GM12878 (cell line): ENCODE measurements around the gene GABRA1. TPM values are rescaled to one million over a fixed set of nuclear protein-coding genes. Genes with fewer than 3 reads are reported as not detected.

Source experiments
- ATAC-seq: fragments of 200-7000 bp; cut with Tn5 transposase; 3 replicates; pipeline ENCODE4 v1.9.1; 2020; ENCODE audit warnings: mild to moderate bottlenecking, moderate library complexity
- Bru-seq: library from RNA; stranded (reverse); fragments of 400-500 nt; gene quantifications from one replicate; lab custom pipeline; 2021; lab: Mats Ljungman, UMichigan
- BruChase-seq, 2 experiments: library from RNA; stranded (reverse); fragments of 400-500 nt; gene quantifications; one replicate each; lab custom pipeline; 2021; lab: Mats Ljungman, UMichigan
- BruUV-seq: library from RNA; stranded (reverse); fragments of 400-500 nt; replicated peaks from 2 replicates; lab custom pipeline; 2021; lab: Mats Ljungman, UMichigan
- CTCF ChIA-PET: fragments of 300-600 bp; sonication (Branson Sonifier 250); formaldehyde crosslinking; extraction: SDS; loops from one replicate; lab custom pipeline; 2021; ENCODE audit warnings: inconsistent platforms; lab: Yijun Ruan, JAX
- POLR2A ChIA-PET: fragments of 350-600 bp; formaldehyde crosslinking; extraction: SDS; loops from one replicate; lab custom pipeline; 2021; ENCODE audit warnings: inconsistent platforms; lab: Charles Lee
- RAD21 ChIA-PET: fragments of 300-600 bp; sonication (Branson Sonifier 250); formaldehyde crosslinking; loops from one replicate; lab custom pipeline; 2023; ENCODE audit warnings: antibody characterized with exemption; ENCODE audit not compliant: unreplicated experiment; lab: Charles Lee
- SMC1A ChIA-PET: fragments of 300-600 bp; sonication (Branson Sonifier 250); formaldehyde crosslinking; loops from one replicate; lab custom pipeline; 2023; ENCODE audit not compliant: unreplicated experiment, uncharacterized antibody; lab: Charles Lee
- DNase-seq: peaks from one replicate; pipeline ENCODE4 v3.0.0-alpha.2; 2011; ENCODE audit warnings: low read depth, low spot score
- FAIRE-seq: peaks from 3 replicates; lab custom pipeline; 2011; peaks lifted over from hg19 to GRCh38; lab: Jason Lieb, UNC
- H2AFZ ChIP-seq: 2 replicates; pipeline ENCODE4 v1.6.0; 2011; ENCODE audit warnings: low read depth, low read length, control low read depth; ENCODE audit not compliant: control insufficient read depth
- H3K27ac ChIP-seq: 2 replicates; pipeline ENCODE4 v1.5.1; 2011; ENCODE audit warnings: control low read depth; ENCODE audit not compliant: control insufficient read depth, insufficient read depth
- H3K27me3 ChIP-seq, 2 experiments: replicated peaks in 1 of 2; 2 replicates each; pipeline versions ENCODE4 v1.6.0 to v1.6.1; 2011; ENCODE audit warnings: low read length in 1 of 2; ENCODE audit not compliant: control insufficient read depth in 2 of 2, insufficient read depth in 2 of 2
- H3K36me3 ChIP-seq, 2 experiments: 2 replicates each; pipeline ENCODE4 v1.5.1; 2011; ENCODE audit warnings: low read length in 1 of 2; ENCODE audit not compliant: control insufficient read depth in 2 of 2, insufficient read depth in 2 of 2
- H3K4me1 ChIP-seq: 2 replicates; pipeline ENCODE4 v1.6.1; 2011; ENCODE audit warnings: mild to moderate bottlenecking, low read length, moderate library complexity, mixed read lengths; ENCODE audit not compliant: control insufficient read depth, insufficient read depth
- H3K4me2 ChIP-seq: 2 replicates; pipeline ENCODE4 v1.6.0; 2011; ENCODE audit warnings: control low read depth; ENCODE audit not compliant: control insufficient read depth, insufficient read depth
- H3K4me3 ChIP-seq: fragments of 200-600 bp; sonication (generic); 2 replicates; pipeline ENCODE4 v1.5.1; 2016
- H3K79me2 ChIP-seq: 2 replicates; pipeline ENCODE4 v1.6.0; 2011; ENCODE audit warnings: low read length; ENCODE audit not compliant: control insufficient read depth, insufficient read depth
- H3K9ac ChIP-seq: 2 replicates; pipeline ENCODE4 v1.8.0; 2011; ENCODE audit warnings: low read length, control low read depth, mixed read lengths; ENCODE audit not compliant: control insufficient read depth, insufficient read depth
- H3K9me3 ChIP-seq: replicated peaks from 3 replicates; pipeline ENCODE4 v1.5.1; 2011; ENCODE audit warnings: mild to moderate bottlenecking, low read length; ENCODE audit not compliant: control insufficient read depth, insufficient read depth
- H4K20me1 ChIP-seq: 2 replicates; pipeline ENCODE4 v1.6.0; 2011; ENCODE audit not compliant: control insufficient read depth, insufficient read depth
- BACH1 ChIP-seq: fragments of 450-650 bp; IDR thresholded peaks from 2 replicates; pipeline ENCODE4 v1.6.1; 2017; ENCODE audit warnings: mild to moderate bottlenecking, borderline replicate concordance
- CHD4 ChIP-seq: fragments of 200-600 bp; sonication (generic); IDR thresholded peaks from 2 replicates; pipeline ENCODE4 v1.6.1; 2016; ENCODE audit warnings: mild to moderate bottlenecking
- PAX5 ChIP-seq: IDR thresholded peaks from 2 replicates; pipeline ENCODE4 v1.6.1; 2011; ENCODE audit warnings: low read depth, low read length, borderline replicate concordance
- SIN3A ChIP-seq: IDR thresholded peaks from 2 replicates; pipeline ENCODE4 v1.6.1; 2012; ENCODE audit warnings: low read depth, low read length, improper control_type of control experiment
- SREBF2 ChIP-seq: IDR thresholded peaks from 2 replicates; pipeline ENCODE4 v1.6.1; 2012; ENCODE audit warnings: mild to moderate bottlenecking, low read length
- STAT1 ChIP-seq: fragments of 450-650 bp; conservative IDR thresholded peaks from 2 replicates; pipeline ENCODE4 v1.6.1; 2014; ENCODE audit warnings: antibody characterized with exemption, mild to moderate bottlenecking
- WGBS: methylation state at CpG from one replicate; pipeline ENCODE4 v1.1.6; 2016; ENCODE audit warnings: low lambda C conversion rate; ENCODE audit not compliant: insufficient replicate concordance, insufficient coverage; ENCODE audit errors: missing lambda C conversion rate; 5-methylcytosine and 5-hydroxymethylcytosine counted together
- in situ Hi-C: fragments of 300-500 bp; cut with MboI; formaldehyde crosslinking; loops from 9 replicates; pipeline ENCODE4 v1.14.3; 2018; ENCODE audit warnings: mixed read lengths
- intact Hi-C: fragments of 100-400 bp; cut with micrococcal nuclease; formaldehyde crosslinking; loops from one replicate; pipeline ENCODE4 v1.14.2; 2022; ENCODE audit not compliant: unreplicated experiment
- long read RNA-seq, 2 experiments: library from polyadenylated mRNA; unstranded; transcript quantifications; one replicate each; pipeline ENCODE4 v2.0.0, GENCODE V29; 2019 to 2020
- polyA minus RNA-seq, 3 experiments: library from RNA; depleted of rRNA, polyadenylated mRNA; stranded (reverse); fragments of >200 nt; gene quantifications; 2 replicates each; pipeline ENCODE4 v1.2.3, GENCODE V29; 2011
- polyA plus RNA-seq, 11 experiments: library from polyadenylated mRNA; depleted of rRNA in 4 of 11; unstranded in 6 of 11; stranded (reverse) in 5 of 11; fragments of >200 nt; fragmentation: Nextera tagmentation in 4 of 11; fragmentation: Illumina TruSeq in 1 of 11; extraction: Ambion mirVana in 4 of 11; extraction: Trizol in 1 of 11; gene quantifications; 1 replicate in 1 of 11; 2 replicates in 10 of 11; pipeline versions ENCODE4 v1.2.1 to v1.2.3, GENCODE V29; 2011 to 2016; ENCODE audit warnings: inconsistent platforms in 2 of 11, missing spikeins in 2 of 11, low read depth in 1 of 11
- total RNA-seq, 4 experiments: library from RNA; depleted of rRNA in 3 of 4; stranded (reverse); fragments of >200 nt in 3 of 4; fragmentation: Illumina TruSeq in 1 of 4; extraction: Trizol in 1 of 4; gene quantifications; 2 replicates each; pipeline versions ENCODE4 v1.2.1 to v1.2.3, GENCODE V29; 2013 to 2021
- TF ChIP-seq, protein P1 (sequence below): fragments of 450-650 bp; IDR thresholded peaks from 2 replicates; pipeline ENCODE4 v1.6.1; 2016; ENCODE audit warnings: mild to moderate bottlenecking

Gene GABRA1
- total RNA-seq (2013; cell fraction: nucleolus; rRNA removed) = not detected in 2 replicates
- total RNA-seq (2014; rRNA removed) (0.11 TPM in 1 of 2 replicates, not detected in the other), total RNA-seq (2014; rRNA removed; fragmentation: Illumina TruSeq; extraction: Trizol) (not detected in 2 replicates), total RNA-seq (2021) (not detected in 2 replicates), polyA plus RNA-seq (2011; rRNA removed) (not detected in 2 replicates), polyA plus RNA-seq (2014; fragmentation: Illumina TruSeq; extraction: Trizol) (not detected in 2 replicates), polyA plus RNA-seq (2014; fragmentation: Nextera tagmentation; extraction: Ambion mirVana) (not detected), polyA plus RNA-seq (2014; rRNA removed) (not detected in 2 replicates), polyA plus RNA-seq (2016; fragmentation: Nextera tagmentation; extraction: Ambion mirVana) (not detected), polyA minus RNA-seq (2011; rRNA and poly(A)+ RNA removed) (not detected in 2 replicates), Bru-seq, nascent RNA (not detected), BruChase-seq, experiment 1, labeled RNA remaining after a 6-hour chase (percentile 2 among the genes with signal in this experiment), BruChase-seq, experiment 2, labeled RNA remaining after a 2-hour chase (percentile 2 among the genes with signal in this experiment)
- not detected for polyA plus RNA-seq (2011; ENCODE audit: low read depth)
- not detected in 2 replicates for polyA plus RNA-seq (2011; cell fraction: cytosol; rRNA removed)
- polyA plus RNA-seq (2011; cell fraction: nucleus; rRNA removed) = not detected in 2 replicates
- not detected in 2 replicates for polyA plus RNA-seq (2012)
- not detected in 2 replicates for polyA minus RNA-seq (2011; cell fraction: cytosol; rRNA and poly(A)+ RNA removed)
- polyA minus RNA-seq (2011; cell fraction: nucleus; rRNA and poly(A)+ RNA removed) = not detected in 2 replicates
- long read RNA-seq, experiment 1 = 0 reads
- long read RNA-seq, experiment 2 = 0 reads

- FAIRE-seq = no peak
- intact Hi-C loops = no loop called here
- Histone ChIP-seq H4K20me1 (no peaks in the 10 kb centered on the region), H3K79me2 (no peaks in the 10 kb centered on the region), H3K4me2 (no peak within 1 kb of the TSS), H3K4me1 (no peaks in the 10 kb centered on the region), H2AFZ (no peak within 1 kb of the TSS), H3K9ac (no peak within 1 kb of the TSS), H3K27me3 (no peaks in the 10 kb centered on the region), H3K27ac (no peak within 1 kb of the TSS), H3K9me3 (no peaks in the 10 kb centered on the region), H3K4me3 (no peak within 1 kb of the TSS), H3K36me3 (no peaks in the 10 kb centered on the region)
- ChIA-PET SMC1A (interaction anchor here (1.1 kb wide), 1 partner anchor 17 kb away, joined by 3 read pairs; no protein-coding TSS in a partner anchor), RAD21 (no interaction called here), CTCF (interaction anchor here (1.0 kb wide), 1 partner anchor 1561 kb away, joined by 3 read pairs; no protein-coding TSS in a partner anchor), POLR2A (interaction anchor here (0.6 kb wide), 1 partner anchor 1147 kb away, joined by 5 read pairs; no protein-coding TSS in a partner anchor)
- BruUV-seq = no TSS peak
- 45% methylated on average over 16 of the region's 16 CpGs for WGBS
- DNase-seq = no peak
- no peak for ATAC-seq
- TF ChIP-seq BACH1 (no peak), PAX5 (no peak), STAT1 (no peak), CHD4 (no peak), SREBF2 (no peak), SIN3A (no peak)
- TF ChIP-seq, protein P1, sequence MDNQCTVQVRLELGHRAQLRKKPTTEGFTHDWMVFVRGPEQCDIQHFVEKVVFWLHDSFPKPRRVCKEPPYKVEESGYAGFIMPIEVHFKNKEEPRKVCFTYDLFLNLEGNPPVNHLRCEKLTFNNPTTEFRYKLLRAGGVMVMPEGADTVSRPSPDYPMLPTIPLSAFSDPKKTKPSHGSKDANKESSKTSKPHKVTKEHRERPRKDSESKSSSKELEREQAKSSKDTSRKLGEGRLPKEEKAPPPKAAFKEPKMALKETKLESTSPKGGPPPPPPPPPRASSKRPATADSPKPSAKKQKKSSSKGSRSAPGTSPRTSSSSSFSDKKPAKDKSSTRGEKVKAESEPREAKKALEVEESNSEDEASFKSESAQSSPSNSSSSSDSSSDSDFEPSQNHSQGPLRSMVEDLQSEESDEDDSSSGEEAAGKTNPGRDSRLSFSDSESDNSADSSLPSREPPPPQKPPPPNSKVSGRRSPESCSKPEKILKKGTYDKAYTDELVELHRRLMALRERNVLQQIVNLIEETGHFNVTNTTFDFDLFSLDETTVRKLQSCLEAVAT = no peak
- in situ Hi-C loops = no loop called here
Observed at GRCh38 chr5:161847941-161848391, at the start of gene GABRA1. GABRA1 (plus strand) TSS chr5:161848120; CDS start chr5:161850811, 2,691 bp downstream.
